Activated CD4-positive, alpha-beta memory T cell treated with anti-CD3 and anti-CD28 coated beads, Interleukin-2, amount 10 ng/mL, durations not matched to agents 7 days and 5 days (primary cell): Measurements from ENCODE around the gene ACSL6. TPM values are rescaled to one million over a fixed set of nuclear protein-coding genes. Genes with fewer than 3 reads are reported as not detected.
A peak's percentile ranks its signal among the peaks of the same experiment; 100 is the strongest.

ENCODE experiments used
- CTCF ChIA-PET: fragments of 350-600 bp; sonication (Branson Sonifier 250); formaldehyde crosslinking; loops from one replicate; lab custom pipeline; 2021; ENCODE audit warnings: antibody characterized with exemption, inconsistent platforms; lab: Charles Lee
- POLR2A ChIA-PET: fragments of 350-600 bp; sonication (Branson Sonifier 250); formaldehyde crosslinking; loops from one replicate; lab custom pipeline; 2021; ENCODE audit warnings: antibody characterized with exemption; lab: Charles Lee
- DNase-seq: peaks from one replicate; pipeline ENCODE4 v3.0.0-alpha.2; 2020
- H3K27ac Mint-ChIP-seq: one replicate; pipeline ENCODE4 v1.8.0; 2021; ENCODE audit warnings: mild to moderate bottlenecking, mixed read lengths
- H3K27me3 Mint-ChIP-seq: one replicate; pipeline ENCODE4 v1.8.0; 2021; ENCODE audit warnings: mixed read lengths
- H3K36me3 Mint-ChIP-seq: one replicate; pipeline ENCODE4 v1.8.0; 2021; ENCODE audit warnings: low read depth, mixed read lengths
- H3K4me1 Mint-ChIP-seq: one replicate; pipeline ENCODE4 v1.8.0; 2021; ENCODE audit warnings: mixed read lengths
- H3K4me3 Mint-ChIP-seq: one replicate; pipeline ENCODE4 v1.8.0; 2021; ENCODE audit warnings: mild to moderate bottlenecking, mixed read lengths
- H3K9me3 Mint-ChIP-seq: one replicate; pipeline ENCODE4 v1.8.0; 2021; ENCODE audit warnings: mixed read lengths
- total RNA-seq, 2 experiments: library from RNA; stranded (reverse); gene quantifications; one replicate each; pipeline ENCODE4 v1.2.3, GENCODE V29; 2021

The ACSL6 gene
- total RNA-seq, 2 experiments from 2014 or later: 10.6 to 11.5 TPM

- Mint-ChIP-seq H3K36me3 (no peaks in the 10 kb centered on the region), H3K4me1 (peaks cover 26% of the 10 kb centered on the region), H3K27ac (no peak overlapping the region), H3K4me3 (no peak overlapping the region), H3K27me3 (no peaks in the 10 kb centered on the region), H3K9me3 (no peaks in the 10 kb centered on the region)
- ChIA-PET POLR2A (no interaction called here), CTCF (no interaction called here)
- DNase-seq: no peak
These were observed 34.2 kb downstream of the ACSL6 start for GRCh38 chr5:131977212-131977604.

GRCh38 chr5:131976414-131977211 lies 34.8 kb downstream of the ACSL6 start:
- no peaks in the 10 kb centered on the region for H3K36me3 Mint-ChIP-seq
- H3K4me1 Mint-ChIP-seq: peaks cover 26% of the 10 kb centered on the region
- H3K9me3 Mint-ChIP-seq: no peaks in the 10 kb centered on the region
- ChIA-PET CTCF (no interaction called here), POLR2A (no interaction called here)
- DNase-seq: no peak
- H3K27ac Mint-ChIP-seq: no peak overlapping the region
- H3K4me3 Mint-ChIP-seq: no peak overlapping the region
- no peaks in the 10 kb centered on the region for H3K27me3 Mint-ChIP-seq

GRCh38 chr5:131974956-131975726 lies 36.3 kb downstream of the ACSL6 start:
- POLR2A ChIA-PET: interaction anchor here (0.6 kb wide), 1 partner anchor 529 kb away, joined by 3 read pairs; no protein-coding TSS in a partner anchor
- peaks cover 26% of the 10 kb centered on the region for H3K4me1 Mint-ChIP-seq
- no peaks in the 10 kb centered on the region for H3K36me3 Mint-ChIP-seq
- no peaks in the 10 kb centered on the region for H3K9me3 Mint-ChIP-seq
- H3K4me3 Mint-ChIP-seq: peak overlapping the region; percentile 69
- H3K27me3 Mint-ChIP-seq: no peaks in the 10 kb centered on the region
- H3K27ac Mint-ChIP-seq: peak overlapping the region; percentile 89
- peak; percentile 39 for DNase-seq
- CTCF ChIA-PET: no interaction called here

- Mint-ChIP-seq H3K36me3 (no peaks in the 10 kb centered on the region), H3K9me3 (no peaks in the 10 kb centered on the region), H3K4me1 (peaks cover 26% of the 10 kb centered on the region), H3K4me3 (peak overlapping the region; percentile 69), H3K27me3 (no peaks in the 10 kb centered on the region), H3K27ac (peak overlapping the region; percentile 89)
- POLR2A ChIA-PET: interaction anchor here (1.0 kb wide), 1 partner anchor 81 kb away, joined by 3 read pairs; no protein-coding TSS in a partner anchor
- peak; percentile 26 for DNase-seq
- CTCF ChIA-PET: no interaction called here
These were observed 36.9 kb downstream of the ACSL6 start for GRCh38 chr5:131974622-131974955.

GRCh38 chr5:131974016-131974415 lies 37.4 kb downstream of the ACSL6 start:
- Mint-ChIP-seq H3K4me3 (peak overlapping the region; percentile 69), H3K27ac (peak overlapping the region; percentile 89), H3K27me3 (no peaks in the 10 kb centered on the region), H3K4me1 (peaks cover 26% of the 10 kb centered on the region), H3K36me3 (no peaks in the 10 kb centered on the region), H3K9me3 (no peaks in the 10 kb centered on the region)
- DNase-seq: no peak
- ChIA-PET POLR2A (interaction anchor here (1.0 kb wide), 1 partner anchor 82 kb away, joined by 3 read pairs; no protein-coding TSS in a partner anchor), CTCF (no interaction called here)

GRCh38 chr5:131973089-131973712 lies 38.3 kb downstream of the ACSL6 start:
- Mint-ChIP-seq H3K36me3 (no peaks in the 10 kb centered on the region), H3K4me3 (no peak overlapping the region), H3K4me1 (peaks cover 26% of the 10 kb centered on the region), H3K27me3 (no peaks in the 10 kb centered on the region), H3K27ac (no peak overlapping the region), H3K9me3 (no peaks in the 10 kb centered on the region)
- CTCF ChIA-PET: no interaction called here
- DNase-seq: no peak
- POLR2A ChIA-PET: no interaction called here

- DNase-seq: no peak
- Mint-ChIP-seq H3K36me3 (peaks cover 8% of the 10 kb centered on the region), H3K27me3 (no peaks in the 10 kb centered on the region), H3K4me3 (no peak overlapping the region), H3K4me1 (no peaks in the 10 kb centered on the region), H3K9me3 (no peaks in the 10 kb centered on the region), H3K27ac (no peak overlapping the region)
- POLR2A ChIA-PET: no interaction called here
- CTCF ChIA-PET: no interaction called here
These were observed 43.0 kb downstream of the ACSL6 start for GRCh38 chr5:131968396-131968954.

- peaks cover 8% of the 10 kb centered on the region for H3K36me3 Mint-ChIP-seq
- no peaks in the 10 kb centered on the region for H3K4me1 Mint-ChIP-seq
- H3K4me3 Mint-ChIP-seq: no peak overlapping the region
- ChIA-PET CTCF (no interaction called here), POLR2A (no interaction called here)
- no peaks in the 10 kb centered on the region for H3K9me3 Mint-ChIP-seq
- H3K27ac Mint-ChIP-seq: no peak overlapping the region
- no peak for DNase-seq
- no peaks in the 10 kb centered on the region for H3K27me3 Mint-ChIP-seq
These were observed 44.9 kb downstream of the ACSL6 start for GRCh38 chr5:131966551-131966950.

GRCh38 chr5:131965826-131966415 lies 45.5 kb downstream of the ACSL6 start:
- POLR2A ChIA-PET: no interaction called here
- no peak overlapping the region for H3K27ac Mint-ChIP-seq
- no peaks in the 10 kb centered on the region for H3K4me1 Mint-ChIP-seq
- H3K4me3 Mint-ChIP-seq: no peak overlapping the region
- CTCF ChIA-PET: no interaction called here
- H3K27me3 Mint-ChIP-seq: no peaks in the 10 kb centered on the region
- H3K9me3 Mint-ChIP-seq: no peaks in the 10 kb centered on the region
- DNase-seq: no peak
- H3K36me3 Mint-ChIP-seq: peaks cover 8% of the 10 kb centered on the region

GRCh38 chr5:131959906-131960305 lies 51.6 kb downstream of the ACSL6 start:
- H3K27me3 Mint-ChIP-seq: no peaks in the 10 kb centered on the region
- H3K36me3 Mint-ChIP-seq: peaks cover 9% of the 10 kb centered on the region
- no peaks in the 10 kb centered on the region for H3K4me1 Mint-ChIP-seq
- no peak for DNase-seq
- CTCF ChIA-PET: no interaction called here
- H3K9me3 Mint-ChIP-seq: no peaks in the 10 kb centered on the region
- POLR2A ChIA-PET: no interaction called here
- no peak overlapping the region for H3K27ac Mint-ChIP-seq
- no peak overlapping the region for H3K4me3 Mint-ChIP-seq

- peaks cover 6% of the 10 kb centered on the region for H3K4me1 Mint-ChIP-seq
- CTCF ChIA-PET: no interaction called here
- peaks cover 13% of the 10 kb centered on the region for H3K36me3 Mint-ChIP-seq
- H3K4me3 Mint-ChIP-seq: no peak overlapping the region
- no peaks in the 10 kb centered on the region for H3K27me3 Mint-ChIP-seq
- no peaks in the 10 kb centered on the region for H3K9me3 Mint-ChIP-seq
- POLR2A ChIA-PET: no interaction called here
- no peak overlapping the region for H3K27ac Mint-ChIP-seq
- DNase-seq: no peak
These were observed 52.3 kb downstream of the ACSL6 start for GRCh38 chr5:131959136-131959535.

GRCh38 chr5:131957721-131958441 lies 53.6 kb downstream of the ACSL6 start:
- ChIA-PET CTCF (no interaction called here), POLR2A (interaction anchor here (0.6 kb wide), 1 partner anchor 62 kb away, joined by 3 read pairs; no protein-coding TSS in a partner anchor)
- H3K27me3 Mint-ChIP-seq: no peaks in the 10 kb centered on the region
- no peaks in the 10 kb centered on the region for H3K9me3 Mint-ChIP-seq
- H3K4me1 Mint-ChIP-seq: peaks cover 9% of the 10 kb centered on the region
- no peak overlapping the region for H3K4me3 Mint-ChIP-seq
- no peak for DNase-seq
- H3K36me3 Mint-ChIP-seq: peaks cover 13% of the 10 kb centered on the region
- no peak overlapping the region for H3K27ac Mint-ChIP-seq
